ENCODE measurements around the gene KRT80.

KRT80 gene

GRCh38 chr12:52198454-52199215 lies 6.8 kb upstream of the KRT80 start:
- DNase-seq (ENCODE audit: low spot score) = no peak

DNA sequence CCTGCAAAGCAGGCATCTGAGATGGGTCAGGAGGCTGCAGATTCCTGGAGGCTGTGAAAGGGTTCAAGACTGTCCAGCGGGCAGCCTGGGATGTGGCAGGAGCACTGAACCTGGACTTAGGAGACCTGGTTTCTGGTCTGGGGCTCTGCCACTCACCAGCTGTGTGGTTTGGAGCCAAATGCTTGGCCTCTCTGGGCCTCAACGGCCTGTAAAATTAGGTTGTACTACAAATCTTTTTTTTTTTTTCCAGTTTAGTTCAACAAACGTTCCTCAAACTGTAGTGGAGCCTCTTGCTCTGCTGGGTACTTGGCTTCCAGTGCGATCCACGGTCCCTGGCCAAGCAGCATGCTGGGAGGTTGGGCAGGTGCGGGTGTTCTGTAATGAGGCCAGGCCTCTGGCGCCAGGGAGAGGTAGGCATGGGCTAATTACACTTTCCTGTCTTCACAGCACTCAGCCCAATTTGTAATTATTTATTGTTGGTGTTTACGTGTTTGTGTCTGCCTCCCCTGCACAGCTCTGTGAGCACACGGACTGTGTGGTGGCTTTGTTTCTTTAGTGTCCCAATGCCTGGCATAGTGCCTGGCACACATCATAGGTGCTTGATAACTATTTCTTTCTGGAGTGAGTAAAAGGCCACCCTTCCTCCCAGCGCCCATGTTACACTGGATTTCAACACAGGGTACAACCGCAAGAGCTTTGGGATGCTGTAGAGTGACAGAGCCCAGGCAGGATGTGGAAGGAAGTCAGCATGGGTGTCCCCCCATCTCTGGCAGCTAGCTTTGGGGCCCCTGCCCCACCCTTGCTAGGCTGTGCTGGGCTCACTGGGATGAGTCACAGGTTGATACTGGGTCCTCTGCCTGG lies 5.8 kb upstream of the KRT80 start:
- DNase-seq (ENCODE audit: low spot score) = no peak

GRCh38 chr12:52195065-52195730 lies 3.4 kb upstream of the KRT80 start:
- DNase-seq (ENCODE audit: low spot score) = no peak

GRCh38 chr12:52193991-52194390 lies 2.2 kb upstream of the KRT80 start:
- no peak for DNase-seq (ENCODE audit: low spot score)

- DNase-seq (ENCODE audit: low spot score) = no peak
These were observed 1.7 kb upstream of the KRT80 start for GRCh38 chr12:52193532-52193931.

GRCh38 chr12:52190860-52191729 lies 719 bp downstream of the KRT80 start:
- no peak for DNase-seq (ENCODE audit: low spot score)

- no peak for DNase-seq (ENCODE audit: low spot score)
These were observed 2.2 kb downstream of the KRT80 start for GRCh38 chr12:52189376-52190174.

DNA sequence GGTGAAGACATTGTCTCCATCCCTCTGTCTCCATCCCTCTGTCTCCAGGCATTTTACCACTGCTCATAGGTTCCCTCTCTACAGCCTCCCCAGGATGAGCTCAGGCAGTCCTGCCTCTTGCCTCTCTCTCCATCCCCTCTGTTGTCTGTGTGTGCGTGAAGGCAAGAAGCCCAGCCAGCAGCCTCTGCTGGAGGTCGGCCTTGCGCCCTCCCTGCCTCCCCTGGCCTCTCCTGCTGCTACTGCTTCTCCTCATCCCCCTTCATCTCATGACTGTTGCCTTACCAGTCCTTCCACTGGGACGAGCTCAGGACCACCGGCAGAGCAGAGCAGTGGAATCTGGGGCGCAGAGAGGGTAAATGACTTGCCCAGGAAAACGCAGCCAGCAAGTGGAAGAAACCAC lies 3.2 kb downstream of the KRT80 start:
- DNase-seq (ENCODE audit: low spot score) = no peak

DNA sequence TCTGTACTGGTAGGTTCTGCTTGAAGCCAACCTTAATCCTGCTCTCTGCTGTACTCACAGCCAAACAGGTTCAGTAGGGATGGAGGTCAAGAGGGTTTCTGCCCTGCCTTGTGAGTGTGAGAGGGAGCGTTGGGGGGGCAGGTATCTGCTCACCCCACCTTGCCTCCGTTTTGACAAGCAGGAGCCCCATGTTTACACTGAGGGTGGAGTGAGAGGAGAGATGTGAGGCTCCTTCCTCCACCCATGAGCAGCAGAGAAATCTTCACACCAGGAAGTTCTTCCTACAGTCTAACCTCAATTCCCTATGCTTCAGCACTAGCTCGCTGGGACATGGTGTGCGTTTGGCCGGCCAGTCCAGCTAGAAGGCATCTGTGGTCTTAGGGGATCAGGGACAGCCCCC lies 4.2 kb downstream of the KRT80 start:
- no peak for DNase-seq (ENCODE audit: low spot score)

DNA sequence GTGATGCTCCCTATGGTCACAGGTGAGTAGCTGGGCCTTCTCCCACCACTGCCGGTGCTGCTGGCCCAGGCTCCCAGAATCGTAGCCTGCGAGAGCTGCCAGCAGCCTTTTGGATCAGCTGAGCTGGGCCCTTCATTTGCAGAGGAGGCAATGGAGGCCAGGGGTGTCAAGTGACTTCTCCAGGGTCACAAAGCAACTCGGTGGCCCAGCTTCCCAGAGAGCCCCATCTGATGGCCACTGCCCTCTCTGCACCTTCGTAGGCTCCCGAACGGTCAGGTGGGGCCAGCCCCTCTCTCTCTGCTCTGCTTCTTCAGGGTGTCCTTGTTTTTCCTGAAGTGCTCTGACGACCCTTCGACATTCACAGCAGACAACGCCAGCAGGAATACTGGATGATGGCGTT lies 4.6 kb downstream of the KRT80 start:
- no peak for DNase-seq (ENCODE audit: low spot score)

GRCh38 chr12:52186118-52186840 lies 5.5 kb downstream of the KRT80 start:
- DNase-seq (ENCODE audit: low spot score) = no peak

DNA sequence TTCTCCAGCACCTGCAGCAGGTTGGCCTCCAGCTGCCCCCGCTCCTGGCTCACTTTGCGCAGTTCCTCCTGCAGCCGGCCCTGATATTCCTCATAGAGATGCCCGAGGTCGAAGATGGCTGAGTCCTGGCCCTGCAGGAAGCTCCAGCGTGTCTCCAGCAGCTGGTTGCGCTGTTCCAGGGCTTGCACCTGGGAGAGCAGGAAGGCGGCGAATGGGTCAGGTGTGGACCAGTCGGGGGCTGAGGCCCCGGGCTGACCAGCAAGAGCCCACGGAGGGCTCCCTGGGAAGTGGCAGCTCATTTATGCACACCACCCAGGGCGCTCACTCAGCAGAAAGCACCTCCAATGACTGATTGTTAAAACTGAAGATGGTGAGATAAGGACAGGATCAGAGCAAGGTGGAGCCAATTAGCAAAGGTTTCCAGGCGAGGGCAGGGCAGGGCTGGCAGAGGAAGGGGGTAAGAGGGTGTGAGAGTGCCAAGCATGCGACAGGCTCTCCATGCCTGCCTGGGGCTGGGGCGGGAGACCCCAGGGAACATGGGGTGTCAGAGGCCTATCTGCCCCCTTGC lies 6.3 kb downstream of the KRT80 start:
- DNase-seq (ENCODE audit: low spot score) = no peak

- DNase-seq (ENCODE audit: low spot score) = no peak
These were observed 7.0 kb downstream of the KRT80 start for GRCh38 chr12:52184813-52185212.

DNA sequence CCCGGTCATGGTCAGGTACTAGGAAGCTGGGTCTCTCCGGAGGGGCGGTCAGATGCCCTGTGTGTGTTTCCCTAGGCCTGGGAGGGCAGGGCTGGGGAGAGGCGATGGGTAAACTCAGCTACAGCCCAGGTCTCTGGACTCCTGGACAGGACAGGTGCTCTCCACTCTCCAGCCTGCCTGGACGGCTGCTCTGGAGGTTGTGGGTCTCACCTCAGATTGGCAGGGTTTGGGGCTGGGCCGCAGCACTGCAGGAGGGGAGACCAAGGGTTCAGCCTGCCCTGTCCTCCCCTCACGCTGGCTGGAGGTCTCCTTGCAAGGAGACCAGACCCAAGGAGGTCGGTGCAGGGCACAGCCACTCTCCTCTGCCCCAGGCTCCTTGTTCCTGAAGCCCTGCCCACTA lies 7.8 kb downstream of the KRT80 start:
- no peak for DNase-seq (ENCODE audit: low spot score)

DNA sequence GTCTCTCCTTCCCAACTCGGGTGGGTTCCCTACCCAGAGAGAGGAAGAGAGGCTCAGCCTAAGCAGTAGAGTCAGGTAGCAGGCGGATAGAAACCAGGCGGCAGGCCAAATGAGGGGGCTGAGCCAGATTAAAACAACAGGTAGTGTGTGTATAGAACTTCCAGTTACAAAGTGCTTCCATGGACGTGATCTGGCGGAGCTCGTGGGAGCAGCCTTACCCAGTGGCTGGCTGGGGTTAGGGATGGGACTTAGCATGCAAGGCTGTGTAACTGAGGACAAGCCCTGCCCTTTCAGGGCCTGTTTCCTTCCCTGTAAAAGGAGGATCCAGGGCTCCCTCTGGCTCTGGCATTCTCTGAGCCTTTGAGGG lies 8.3 kb downstream of the KRT80 start:
- DNase-seq (ENCODE audit: low spot score) = no peak

DNA sequence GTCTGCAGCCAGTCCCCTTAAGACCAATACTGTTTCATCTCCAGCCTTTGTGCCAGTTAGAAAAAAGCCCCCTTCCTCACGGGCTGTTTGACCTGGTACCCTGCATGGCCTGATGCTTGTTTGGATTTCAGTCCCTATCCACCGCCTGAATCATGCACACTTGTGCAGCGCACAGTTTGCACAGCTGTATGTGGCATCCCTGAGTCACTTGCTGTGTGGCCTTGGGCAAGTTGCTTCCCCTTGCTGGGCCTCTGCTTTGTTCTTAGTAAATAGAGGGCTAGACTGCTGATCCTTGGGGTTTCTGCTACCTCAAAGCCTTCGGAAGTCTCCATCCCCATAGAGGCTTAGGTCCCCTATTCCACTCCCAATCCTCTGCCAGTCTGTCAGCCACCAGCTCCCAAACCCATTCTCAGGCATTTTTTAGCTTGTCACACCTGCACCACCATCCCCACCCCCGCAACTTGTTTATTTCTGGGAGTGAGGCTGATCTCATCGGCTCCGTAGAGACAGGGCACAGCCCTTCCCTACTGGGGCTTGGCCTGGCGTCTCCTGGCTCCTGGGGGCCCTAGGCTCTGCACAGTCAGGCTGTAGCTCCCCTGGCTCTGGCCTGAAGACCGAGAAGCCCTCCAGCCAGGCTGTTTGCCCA lies 8.8 kb downstream of the KRT80 start:
- no peak for DNase-seq (ENCODE audit: low spot score)

DNA sequence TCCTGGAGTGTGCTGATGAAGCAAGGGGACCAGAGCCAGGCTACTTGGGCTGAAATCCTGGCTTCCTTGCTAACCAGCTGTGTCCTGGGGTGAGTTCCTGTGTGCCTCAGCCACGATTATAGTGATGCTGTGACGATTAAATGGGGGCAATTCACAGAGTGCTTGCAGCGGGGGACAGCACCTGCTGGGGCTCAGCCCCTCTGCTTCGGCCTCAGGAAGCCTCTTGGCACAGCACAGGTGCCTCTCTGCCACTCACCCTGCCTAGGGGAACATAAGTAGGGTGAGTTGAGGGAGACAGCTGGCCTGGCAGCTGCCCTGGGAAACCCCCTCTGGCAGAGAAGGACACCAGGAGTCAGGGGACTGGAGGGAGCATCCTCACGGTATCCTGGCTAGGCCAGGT lies 9.4 kb downstream of the KRT80 start:
- DNase-seq (ENCODE audit: low spot score) = no peak

DNA sequence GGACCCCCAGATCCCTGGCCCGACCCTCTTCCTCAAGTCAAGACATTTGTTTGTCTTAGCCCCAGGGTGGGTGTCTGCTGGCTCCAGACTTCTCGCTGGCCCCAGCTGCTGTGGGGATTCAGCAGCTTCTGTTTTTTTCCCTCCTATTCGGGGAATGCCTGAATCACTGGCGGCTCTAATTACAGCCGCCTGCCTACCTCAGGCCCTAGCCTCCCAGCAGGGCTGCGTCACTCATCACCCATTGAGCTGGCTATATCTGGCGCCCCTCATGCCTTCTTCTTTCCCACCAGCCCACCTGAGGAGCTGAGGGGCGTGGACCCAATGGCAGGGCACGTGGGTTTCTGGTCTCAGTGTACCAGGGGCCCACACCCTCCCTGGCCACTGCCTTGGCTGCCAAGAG lies 10.1 kb downstream of the KRT80 start:
- DNase-seq (ENCODE audit: low spot score) = no peak

DNA sequence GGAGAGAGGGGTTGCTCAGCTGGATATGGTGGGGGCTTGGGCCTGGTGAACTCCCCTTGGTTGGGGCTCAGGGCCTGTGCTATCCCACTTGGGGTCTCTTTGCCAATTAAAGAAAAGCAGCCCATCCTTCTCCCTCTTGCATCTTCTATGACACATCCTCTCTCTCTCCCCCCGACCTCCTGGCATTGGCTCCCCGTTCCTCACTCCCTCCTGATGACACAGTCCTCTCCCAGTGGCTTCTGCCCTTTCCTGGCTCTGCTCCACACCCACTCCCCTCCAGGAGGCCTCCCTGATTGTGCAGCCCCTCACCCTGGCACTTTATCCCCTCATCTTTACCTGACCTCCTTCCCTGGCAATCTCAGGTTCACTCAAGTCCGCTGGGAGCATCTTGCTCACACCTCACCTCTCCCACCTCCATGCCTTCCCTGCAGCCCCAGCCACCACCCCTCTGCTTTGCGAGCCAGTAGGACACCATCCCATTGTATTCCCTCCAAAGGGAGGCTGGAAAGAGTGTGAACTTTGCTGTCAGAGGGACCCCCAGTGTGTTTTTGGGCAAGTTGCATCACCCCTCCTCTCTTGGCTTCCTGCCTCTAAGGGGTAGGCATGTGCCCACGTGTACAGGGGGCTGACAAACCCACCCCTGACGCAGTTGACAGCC lies 10.7 kb downstream of the KRT80 start:
- DNase-seq (ENCODE audit: low spot score) = no peak

Measured in putamen (tissue), 1 donor.